GM18858 (cell line): ENCODE results near the gene CNTD1.

ENCODE experiments used
- ATAC-seq: cut with Tn5 transposase; IDR thresholded peaks from one replicate; pipeline ENCODE4 v1.9.1; 2021; ENCODE audit not compliant: unreplicated experiment

CNTD1 gene

GRCh38 chr17:42803074-42803883 lies 4.6 kb downstream of the CNTD1 start:
- no peak for ATAC-seq

GRCh38 chr17:42804918-42805367 lies 6.3 kb downstream of the CNTD1 start:
- ATAC-seq, result no peak

GRCh38 chr17:42806249-42806648 lies 7.6 kb downstream of the CNTD1 start:
- ATAC-seq, result no peak

GRCh38 chr17:42809250-42809649 lies 10.6 kb downstream of the CNTD1 start:
- no peak for ATAC-seq

- no peak for ATAC-seq
Observed at GRCh38 chr17:42814633-42815399, 16.2 kb downstream of the CNTD1 start.

GRCh38 chr17:42817866-42818265 lies 19.2 kb downstream of the CNTD1 start:
- no peak for ATAC-seq

- ATAC-seq, result no peak
Observed at GRCh38 chr17:42818379-42818778, 19.7 kb downstream of the CNTD1 start.

- no peak for ATAC-seq
Observed at GRCh38 chr17:42819939-42820535, 21.4 kb downstream of the CNTD1 start.

GRCh38 chr17:42821176-42821575 lies 22.5 kb downstream of the CNTD1 start:
- ATAC-seq, result no peak

- no peak for ATAC-seq
Observed at GRCh38 chr17:42827472-42827871, 28.8 kb downstream of the CNTD1 start.

GRCh38 chr17:42830971-42831370 lies 32.3 kb downstream of the CNTD1 start:
- ATAC-seq, result no peak

- ATAC-seq, result no peak
Observed at GRCh38 chr17:42832213-42832933, 33.7 kb downstream of the CNTD1 start.

GRCh38 chr17:42832934-42833766 lies 34.5 kb downstream of the CNTD1 start, which contains the start of gene PSME3:
Gene PSME3 (plus strand): TSS chr17:42833397. CDS start chr17:42833632, 235 bp downstream.
- ATAC-seq, result peak; percentile 65

- ATAC-seq, result no peak
Observed at GRCh38 chr17:42833767-42834422, 35.2 kb downstream of the CNTD1 start.

GRCh38 chr17:42835732-42836131 lies 37.1 kb downstream of the CNTD1 start:
- no peak for ATAC-seq

GRCh38 chr17:42841975-42842685 lies 43.5 kb downstream of the CNTD1 start:
- ATAC-seq, result no peak

- no peak for ATAC-seq
Observed at GRCh38 chr17:42843358-42843934, 44.8 kb downstream of the CNTD1 start.

- no peak for ATAC-seq
Observed at GRCh38 chr17:42844271-42844670, 45.6 kb downstream of the CNTD1 start, which contains the start of gene AOC2. Gene AOC2 (plus strand): TSS chr17:42844580. CDS start chr17:42844627, 47 bp downstream.
